ENCODE measurements around the gene SLC13A3.

- TF ChIP-seq, protein P1, sequence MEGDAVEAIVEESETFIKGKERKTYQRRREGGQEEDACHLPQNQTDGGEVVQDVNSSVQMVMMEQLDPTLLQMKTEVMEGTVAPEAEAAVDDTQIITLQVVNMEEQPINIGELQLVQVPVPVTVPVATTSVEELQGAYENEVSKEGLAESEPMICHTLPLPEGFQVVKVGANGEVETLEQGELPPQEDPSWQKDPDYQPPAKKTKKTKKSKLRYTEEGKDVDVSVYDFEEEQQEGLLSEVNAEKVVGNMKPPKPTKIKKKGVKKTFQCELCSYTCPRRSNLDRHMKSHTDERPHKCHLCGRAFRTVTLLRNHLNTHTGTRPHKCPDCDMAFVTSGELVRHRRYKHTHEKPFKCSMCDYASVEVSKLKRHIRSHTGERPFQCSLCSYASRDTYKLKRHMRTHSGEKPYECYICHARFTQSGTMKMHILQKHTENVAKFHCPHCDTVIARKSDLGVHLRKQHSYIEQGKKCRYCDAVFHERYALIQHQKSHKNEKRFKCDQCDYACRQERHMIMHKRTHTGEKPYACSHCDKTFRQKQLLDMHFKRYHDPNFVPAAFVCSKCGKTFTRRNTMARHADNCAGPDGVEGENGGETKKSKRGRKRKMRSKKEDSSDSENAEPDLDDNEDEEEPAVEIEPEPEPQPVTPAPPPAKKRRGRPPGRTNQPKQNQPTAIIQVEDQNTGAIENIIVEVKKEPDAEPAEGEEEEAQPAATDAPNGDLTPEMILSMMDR (IDR thresholded peaks at IDR 0.05) = no peak
- no peak for TF ChIP-seq POLR2A (IDR thresholded peaks at IDR 0.05)
- TF ChIP-seq POLR2AphosphoS5 (IDR thresholded peaks at IDR 0.05) = no peak
- no peak for TF ChIP-seq EP300 (IDR thresholded peaks at IDR 0.05)
Observed at GRCh38 chr20:46638134-46638897, 12.9 kb downstream of the SLC13A3 start.

All from gastroesophageal sphincter (tissue), 3 donors.